Measurements from ENCODE around the gene TLE3. TPM values are rescaled to one million over a fixed set of nuclear protein-coding genes. Genes with fewer than 3 reads are reported as not detected.

Gene TLE3
- total and polyA plus RNA-seq, 4 experiments from 2014 or later = 3.6 to 121 (median 69.9) TPM

DNA sequence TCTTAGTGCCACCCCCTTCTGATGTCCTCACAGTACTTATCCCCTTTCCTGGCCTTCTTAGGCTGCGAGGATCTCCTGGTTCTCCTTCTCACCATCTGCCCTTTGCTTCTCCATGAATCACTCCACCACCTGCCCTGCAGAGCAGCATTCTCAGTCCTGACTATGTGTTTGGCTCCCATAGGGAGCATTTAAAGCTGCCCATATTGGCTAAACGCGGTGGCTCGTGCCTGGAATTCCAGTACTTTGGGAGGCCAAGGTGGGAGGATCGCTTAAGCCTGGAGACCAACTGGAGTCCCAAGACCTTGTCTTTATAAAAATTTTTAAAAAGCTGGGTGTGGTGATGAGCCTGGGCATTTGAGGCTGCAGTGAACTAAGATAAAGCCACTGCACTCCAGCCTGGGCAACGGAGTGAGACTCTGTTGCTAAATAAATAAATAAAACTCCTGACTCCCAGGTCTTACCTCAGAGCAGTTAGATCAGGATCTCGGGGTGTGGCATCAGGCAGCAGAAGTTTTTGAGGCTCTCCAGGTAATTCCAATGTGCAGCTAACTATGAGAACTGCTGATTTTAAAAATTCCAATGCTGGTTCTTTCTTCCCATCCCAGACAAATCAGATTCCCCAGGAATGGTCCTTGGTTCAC is 36.2 kb upstream of the TLE3 start:
- Histone ChIP-seq H3K27ac (ENCODE audit: low read depth, low read length) (no peak overlapping the region), H3K9me3 (ENCODE audit: control insufficient read depth in 1 of 2, low read length in 2 of 2) (no peaks in the 10 kb centered on the region), H3K27me3 (ENCODE audit: insufficient read depth, low read length) (no peaks in the 10 kb centered on the region), H3K4me3 (ENCODE audit: low read length in 2 of 2) (no peak overlapping the region), H3K4me1 (ENCODE audit: insufficient read depth, low read length) (no peaks in the 10 kb centered on the region), H3K36me3 (ENCODE audit: insufficient read depth, low read length) (no peaks in the 10 kb centered on the region)
- Mint-ChIP-seq H3K36me3 (no peaks in the 10 kb centered on the region), H3K27me3 (peaks cover 0 to 2% of the 10 kb centered on the region in 2 donors), H3K4me1 (no peaks in the 10 kb centered on the region), H3K27ac (no peak overlapping the region), H3K4me3 (no peak overlapping the region), H3K9me3 (no peaks in the 10 kb centered on the region)
- intact Hi-C loops (cut with micrococcal nuclease) = no loop called here
- ChIA-PET CTCF (ENCODE audit: partially characterized antibody) (interaction anchor here (0.6 kb wide), 1 partner anchor 18 kb away, joined by 3 read pairs; no protein-coding TSS in a partner anchor), POLR2A (ENCODE audit: partially characterized antibody) (no interaction called here)
- no peak for DNase-seq

DNA sequence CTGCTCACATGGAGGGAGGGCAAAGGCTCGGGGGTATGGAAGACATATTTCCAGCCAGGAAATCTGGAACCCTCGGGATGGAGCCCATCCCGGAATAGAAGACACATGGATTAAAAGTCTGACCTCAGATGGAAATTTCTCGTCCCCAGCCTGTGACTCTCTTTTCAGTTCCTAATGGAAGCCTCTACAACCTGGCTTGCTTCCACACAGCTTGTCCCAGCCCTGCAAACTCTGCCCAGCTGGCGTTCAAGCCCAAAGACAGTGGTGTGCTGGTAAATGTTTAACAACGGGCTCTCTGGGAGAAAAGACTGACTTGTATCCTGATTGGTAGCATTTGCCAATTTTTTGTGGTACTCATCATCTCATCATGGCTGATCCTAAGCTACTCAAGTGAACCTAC is 35.6 kb upstream of the TLE3 start:
- H3K9me3 Mint-ChIP-seq = no peaks in the 10 kb centered on the region
- POLR2A ChIA-PET (ENCODE audit: partially characterized antibody) = no interaction called here
- no peaks in the 10 kb centered on the region for H3K36me3 Mint-ChIP-seq

DNA sequence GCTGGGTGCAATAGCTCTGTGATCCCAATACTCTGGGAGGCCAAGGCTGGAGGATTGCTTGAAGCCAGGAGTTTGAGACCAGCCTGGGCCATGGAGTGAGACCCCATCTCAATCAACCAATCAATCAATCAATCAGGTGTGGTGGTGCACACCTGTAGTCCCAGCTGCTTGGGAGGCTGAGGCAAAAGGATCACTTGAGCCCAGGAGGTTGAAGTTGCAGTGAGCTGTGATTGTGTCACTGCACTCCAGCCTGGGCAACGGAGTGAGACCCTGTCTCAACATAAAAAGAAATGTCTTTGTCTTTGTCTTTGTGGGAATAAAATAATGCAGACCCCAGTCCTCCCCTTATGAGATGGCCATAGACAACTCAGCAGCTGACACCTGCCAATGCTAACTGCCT is 34.9 kb upstream of the TLE3 start:
- POLR2A ChIA-PET (ENCODE audit: partially characterized antibody) = no interaction called here
- intact Hi-C loops (cut with micrococcal nuclease) = no loop called here

More for the DNA sequence above, 35.6 kb upstream of the TLE3 start:
- H3K4me3 ChIP-seq (ENCODE audit: low read length in 2 of 2) = no peak overlapping the region
- DNase-seq = no peak
- H3K4me3 Mint-ChIP-seq = no peak overlapping the region
- intact Hi-C loops (cut with micrococcal nuclease) = no loop called here
- no peak overlapping the region for H3K27ac Mint-ChIP-seq
- CTCF ChIA-PET (ENCODE audit: partially characterized antibody) = no interaction called here
- H3K4me1 ChIP-seq (ENCODE audit: insufficient read depth, low read length) = no peaks in the 10 kb centered on the region
- H3K27ac ChIP-seq (ENCODE audit: low read depth, low read length) = no peak overlapping the region
- no peaks in the 10 kb centered on the region for H3K36me3 ChIP-seq (ENCODE audit: insufficient read depth, low read length)
- peaks cover 0 to 2% of the 10 kb centered on the region in 2 donors for H3K27me3 Mint-ChIP-seq
- H3K4me1 Mint-ChIP-seq = no peaks in the 10 kb centered on the region
- H3K27me3 ChIP-seq (ENCODE audit: insufficient read depth, low read length) = no peaks in the 10 kb centered on the region
- H3K9me3 ChIP-seq (ENCODE audit: control insufficient read depth in 1 of 2, low read length in 2 of 2) = no peaks in the 10 kb centered on the region

DNA sequence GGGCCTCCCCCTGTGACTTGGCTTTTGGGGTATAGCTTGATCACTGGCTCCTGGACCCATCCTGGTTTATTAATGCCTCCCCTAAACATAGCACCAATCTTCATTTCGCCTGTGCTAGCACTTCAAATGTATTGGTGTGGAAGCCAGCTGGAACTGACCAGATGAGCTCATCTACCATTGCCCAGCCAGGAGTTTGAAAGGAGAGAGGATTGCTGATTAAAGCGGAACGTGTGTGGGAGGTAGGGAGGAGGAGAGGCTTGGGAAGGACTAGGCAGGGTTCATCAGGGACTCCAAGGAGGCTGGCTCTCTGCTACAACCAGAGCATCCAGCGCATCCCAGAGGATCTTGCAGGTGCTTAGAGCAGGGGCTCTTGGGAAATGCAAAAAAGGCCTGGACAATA is 34.4 kb upstream of the TLE3 start:
- Mint-ChIP-seq H3K4me1 (no peaks in the 10 kb centered on the region), H3K9me3 (no peaks in the 10 kb centered on the region), H3K36me3 (no peaks in the 10 kb centered on the region), H3K27me3 (peaks cover 0 to 4% of the 10 kb centered on the region in 2 donors), H3K27ac (no peak overlapping the region), H3K4me3 (no peak overlapping the region)
- Histone ChIP-seq H3K36me3 (ENCODE audit: insufficient read depth, low read length) (no peaks in the 10 kb centered on the region), H3K4me1 (ENCODE audit: insufficient read depth, low read length) (no peaks in the 10 kb centered on the region), H3K9me3 (ENCODE audit: control insufficient read depth in 1 of 2, low read length in 2 of 2) (no peaks in the 10 kb centered on the region), H3K27ac (ENCODE audit: low read depth, low read length) (no peak overlapping the region), H3K27me3 (ENCODE audit: insufficient read depth, low read length) (no peaks in the 10 kb centered on the region), H3K4me3 (ENCODE audit: low read length in 2 of 2) (no peak overlapping the region)
- intact Hi-C loops (cut with micrococcal nuclease) = no loop called here
- CTCF ChIA-PET (ENCODE audit: partially characterized antibody) = no interaction called here
- POLR2A ChIA-PET (ENCODE audit: partially characterized antibody) = no interaction called here
- DNase-seq = no peak

More for the DNA sequence above, 34.9 kb upstream of the TLE3 start:
- Histone ChIP-seq H3K9me3 (ENCODE audit: control insufficient read depth in 1 of 2, low read length in 2 of 2) (no peaks in the 10 kb centered on the region), H3K4me1 (ENCODE audit: insufficient read depth, low read length) (no peaks in the 10 kb centered on the region), H3K27ac (ENCODE audit: low read depth, low read length) (no peak overlapping the region), H3K27me3 (ENCODE audit: insufficient read depth, low read length) (no peaks in the 10 kb centered on the region), H3K36me3 (ENCODE audit: insufficient read depth, low read length) (no peaks in the 10 kb centered on the region), H3K4me3 (ENCODE audit: low read length in 2 of 2) (no peak overlapping the region)
- Mint-ChIP-seq H3K27me3 (peaks cover 0 to 4% of the 10 kb centered on the region in 2 donors), H3K36me3 (no peaks in the 10 kb centered on the region), H3K9me3 (no peaks in the 10 kb centered on the region), H3K4me1 (no peaks in the 10 kb centered on the region), H3K4me3 (no peak overlapping the region), H3K27ac (no peak overlapping the region)
- DNase-seq = no peak
- CTCF ChIA-PET (ENCODE audit: partially characterized antibody) = no interaction called here

DNA sequence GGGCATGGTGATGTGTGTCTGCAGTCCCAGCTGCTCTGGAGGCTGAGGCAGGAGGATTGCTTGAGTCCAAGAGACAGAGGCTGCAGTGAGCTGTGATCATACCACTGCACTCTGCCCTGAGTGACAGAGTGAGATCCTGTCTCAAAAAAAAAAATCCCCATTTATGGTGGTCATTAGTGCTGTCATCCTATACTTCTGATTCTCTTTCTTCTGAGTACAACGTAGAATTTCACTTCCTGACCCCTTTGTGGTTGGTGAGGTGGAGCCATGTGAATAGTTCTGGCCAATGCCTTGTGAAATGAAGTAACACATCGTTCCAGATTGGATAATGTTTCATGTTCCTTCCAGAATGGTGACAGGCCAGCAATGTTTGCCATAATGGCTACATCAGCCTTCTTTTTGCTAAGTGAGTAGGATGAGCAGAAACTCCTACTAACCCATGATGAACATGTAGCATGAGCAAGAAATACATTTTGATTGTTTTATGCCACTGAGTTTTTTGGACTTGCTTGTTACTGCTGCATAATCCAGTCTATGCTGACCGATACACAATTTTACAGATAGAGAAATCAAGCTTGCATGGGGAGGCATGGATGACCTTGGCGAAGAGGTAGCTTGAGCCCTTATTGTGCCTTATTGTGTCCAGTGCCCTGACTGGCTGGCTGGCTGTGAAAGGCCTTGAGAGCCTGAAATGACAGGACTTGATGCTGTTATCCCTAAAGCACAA is 30.9 kb upstream of the TLE3 start:
- H3K9me3 ChIP-seq (ENCODE audit: control insufficient read depth in 1 of 2, low read length in 2 of 2) = no peaks in the 10 kb centered on the region
- DNase-seq = no peak
- no peak overlapping the region for H3K4me3 ChIP-seq (ENCODE audit: low read length in 2 of 2)
- H3K27me3 ChIP-seq (ENCODE audit: insufficient read depth, low read length) = no peaks in the 10 kb centered on the region
- H3K36me3 ChIP-seq (ENCODE audit: insufficient read depth, low read length) = no peaks in the 10 kb centered on the region
- H3K4me1 Mint-ChIP-seq = no peaks in the 10 kb centered on the region
- H3K4me1 ChIP-seq (ENCODE audit: insufficient read depth, low read length) = no peaks in the 10 kb centered on the region
- peaks cover 0 to 6% of the 10 kb centered on the region in 2 donors for H3K27me3 Mint-ChIP-seq
- CTCF ChIA-PET (ENCODE audit: partially characterized antibody) = no interaction called here
- intact Hi-C loops (cut with micrococcal nuclease) = no loop called here
- no peak overlapping the region for H3K4me3 Mint-ChIP-seq
- H3K36me3 Mint-ChIP-seq = no peaks in the 10 kb centered on the region
- no peak overlapping the region for H3K27ac Mint-ChIP-seq
- H3K27ac ChIP-seq (ENCODE audit: low read depth, low read length) = no peak overlapping the region
- POLR2A ChIA-PET (ENCODE audit: partially characterized antibody) = interaction anchor here (0.5 kb wide), 1 partner anchor 1337 kb away, joined by 3 read pairs; no protein-coding TSS in a partner anchor
- H3K9me3 Mint-ChIP-seq = no peaks in the 10 kb centered on the region

DNA sequence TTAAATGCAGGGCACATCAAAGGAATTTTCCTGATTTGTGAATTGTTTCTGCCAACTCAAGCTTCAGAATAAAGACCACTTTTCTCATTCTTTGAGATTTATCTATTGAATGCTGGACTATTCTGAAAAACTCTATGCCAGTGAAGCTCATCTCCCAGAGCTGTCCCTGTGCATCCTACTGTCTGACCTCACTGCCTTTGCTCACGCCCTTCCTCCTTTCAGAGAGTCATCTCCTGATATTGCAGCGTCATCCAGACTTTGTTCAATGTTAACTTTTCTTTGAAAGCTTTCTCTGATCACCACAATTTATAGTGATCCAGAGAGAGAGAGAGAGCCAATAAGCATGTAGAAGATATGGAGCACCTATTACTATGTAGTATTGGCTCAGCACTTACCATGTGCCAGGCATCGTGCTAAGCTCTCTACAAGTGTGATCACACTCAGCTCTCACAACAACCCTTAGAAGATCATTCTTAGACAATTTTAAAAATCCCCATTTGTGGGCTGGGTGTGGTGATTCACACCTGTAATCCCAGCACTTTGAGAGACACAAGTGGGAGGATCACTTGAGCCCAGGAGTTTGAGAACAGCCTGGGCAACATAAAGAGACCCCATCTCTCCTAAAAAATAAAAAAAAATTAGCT is 30.2 kb upstream of the TLE3 start:
- Histone ChIP-seq H3K36me3 (ENCODE audit: insufficient read depth, low read length) (no peaks in the 10 kb centered on the region), H3K27me3 (ENCODE audit: insufficient read depth, low read length) (no peaks in the 10 kb centered on the region), H3K4me1 (ENCODE audit: insufficient read depth, low read length) (no peaks in the 10 kb centered on the region), H3K4me3 (ENCODE audit: low read length in 2 of 2) (no peak overlapping the region), H3K27ac (ENCODE audit: low read depth, low read length) (no peak overlapping the region), H3K9me3 (ENCODE audit: control insufficient read depth in 1 of 2, low read length in 2 of 2) (no peaks in the 10 kb centered on the region)
- POLR2A ChIA-PET (ENCODE audit: partially characterized antibody) = interaction anchor here (0.5 kb wide), 1 partner anchor 1336 kb away, joined by 3 read pairs; no protein-coding TSS in a partner anchor
- Mint-ChIP-seq H3K4me1 (no peaks in the 10 kb centered on the region), H3K4me3 (no peak overlapping the region), H3K27me3 (peaks cover 0 to 8% of the 10 kb centered on the region in 2 donors), H3K36me3 (no peaks in the 10 kb centered on the region), H3K9me3 (no peaks in the 10 kb centered on the region), H3K27ac (no peak overlapping the region)
- DNase-seq = no peak
- CTCF ChIA-PET (ENCODE audit: partially characterized antibody) = interaction anchor here (1.0 kb wide), 1 partner anchor 378 kb away, joined by 3 read pairs; no protein-coding TSS in a partner anchor
- intact Hi-C loops (cut with micrococcal nuclease) = no loop called here

DNA sequence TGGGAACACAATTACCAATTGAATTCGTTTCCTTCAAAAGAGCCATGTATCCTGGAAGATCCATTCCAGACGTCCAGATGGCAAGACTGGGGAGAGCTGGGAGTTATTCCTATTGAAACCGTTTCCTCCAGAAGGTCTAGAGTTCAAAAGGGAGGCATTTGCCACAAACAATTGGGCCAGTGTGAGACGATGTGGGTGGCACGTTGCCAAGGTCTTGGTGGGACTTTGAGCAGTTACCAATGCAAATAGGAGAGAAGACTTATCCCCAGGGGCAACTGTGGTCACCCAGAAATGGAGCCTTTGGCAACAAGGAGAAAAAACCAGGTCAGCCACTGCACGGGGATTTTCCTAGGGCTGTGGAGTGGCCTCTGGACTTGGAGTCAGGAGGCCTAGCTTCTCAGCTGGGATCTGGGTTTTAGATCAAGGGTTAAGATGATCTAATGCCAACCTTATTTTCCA is 29.6 kb upstream of the TLE3 start:
- Mint-ChIP-seq H3K4me1 (no peaks in the 10 kb centered on the region), H3K9me3 (no peaks in the 10 kb centered on the region), H3K4me3 (no peak overlapping the region), H3K27me3 (peaks cover 0 to 8% of the 10 kb centered on the region in 2 donors), H3K27ac (no peak overlapping the region), H3K36me3 (no peaks in the 10 kb centered on the region)
- H3K9me3 ChIP-seq (ENCODE audit: control insufficient read depth in 1 of 2, low read length in 2 of 2) = no peaks in the 10 kb centered on the region
- H3K27ac ChIP-seq (ENCODE audit: low read depth, low read length) = no peak overlapping the region
- H3K4me3 ChIP-seq (ENCODE audit: low read length in 2 of 2) = no peak overlapping the region
- CTCF ChIA-PET (ENCODE audit: partially characterized antibody) = interaction anchor here (1.0 kb wide), 1 partner anchor 378 kb away, joined by 3 read pairs; no protein-coding TSS in a partner anchor
- H3K4me1 ChIP-seq (ENCODE audit: insufficient read depth, low read length) = no peaks in the 10 kb centered on the region
- DNase-seq = no peak
- no peaks in the 10 kb centered on the region for H3K36me3 ChIP-seq (ENCODE audit: insufficient read depth, low read length)
- intact Hi-C loops (cut with micrococcal nuclease) = no loop called here
- POLR2A ChIA-PET (ENCODE audit: partially characterized antibody) = no interaction called here
- H3K27me3 ChIP-seq (ENCODE audit: insufficient read depth, low read length) = no peaks in the 10 kb centered on the region
